Measurements from ENCODE around the gene CACNA1F.

The CACNA1F gene

DNA sequence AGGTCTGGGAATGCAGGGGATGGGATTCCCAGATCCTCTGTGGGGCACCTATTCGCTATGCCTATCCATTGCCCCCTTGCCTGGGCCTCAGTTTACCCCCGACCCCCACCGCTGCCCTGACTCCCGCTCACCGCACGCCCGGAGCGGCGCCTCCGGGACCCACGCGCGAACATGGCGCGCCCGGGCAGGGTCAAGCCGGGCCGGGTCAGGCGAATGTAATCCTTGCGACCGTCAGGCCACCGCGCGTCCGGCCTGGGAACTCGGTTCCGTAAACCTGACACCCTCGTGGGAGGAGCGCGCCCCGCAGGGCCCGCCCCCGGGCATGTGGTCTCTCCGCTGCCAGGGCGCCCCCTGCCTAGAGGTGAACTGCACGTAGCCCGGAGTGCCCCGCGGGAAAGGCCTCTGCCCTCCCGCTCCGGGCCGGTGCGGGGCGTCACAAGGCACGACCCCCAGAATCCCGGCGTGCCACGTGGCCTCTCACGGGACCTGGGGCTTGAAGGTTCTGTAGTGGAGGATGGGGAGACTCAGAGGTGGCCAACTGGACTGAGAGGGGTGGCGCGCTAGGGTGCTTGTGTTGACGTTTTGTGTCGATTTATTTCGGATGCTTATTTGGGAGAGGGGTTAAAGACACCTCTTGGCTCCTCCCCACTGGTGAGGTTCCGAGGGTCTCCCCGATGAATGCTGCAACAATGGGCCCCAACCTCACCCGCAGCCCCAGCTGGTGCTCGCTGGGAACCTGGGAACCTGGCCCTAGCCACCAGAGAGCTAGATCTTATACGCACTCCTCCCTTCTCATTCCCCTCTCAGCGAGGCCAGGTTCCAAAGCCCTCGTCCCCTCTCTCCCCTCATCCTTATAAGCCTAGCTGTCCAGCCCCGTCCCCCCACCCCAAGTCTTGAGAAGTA is 46.8 kb downstream of the CACNA1F start, which contains the start of gene PRICKLE3:
TSS of gene PRICKLE3 (minus strand) at position 249 of the 903 bp plus-strand sequence. CDS start at position 173, 76 bp downstream.
- Histone ChIP-seq H3K4me1 (peaks cover 0 to 18% (median 7%) of the 10 kb centered on the region in 4 donors), H3K9me3 (no peaks in the 10 kb centered on the region), H3K36me3 (peaks cover 0 to 8% (median 6%) of the 10 kb centered on the region in 3 donors), H3K27me3 (no peaks in the 10 kb centered on the region), H3K4me3 (peak within 1 kb of the TSS; percentile 61 to 64), H3K27ac (peak within 1 kb of the TSS; percentile 81 to 90)
- TF ChIP-seq, protein P1, sequence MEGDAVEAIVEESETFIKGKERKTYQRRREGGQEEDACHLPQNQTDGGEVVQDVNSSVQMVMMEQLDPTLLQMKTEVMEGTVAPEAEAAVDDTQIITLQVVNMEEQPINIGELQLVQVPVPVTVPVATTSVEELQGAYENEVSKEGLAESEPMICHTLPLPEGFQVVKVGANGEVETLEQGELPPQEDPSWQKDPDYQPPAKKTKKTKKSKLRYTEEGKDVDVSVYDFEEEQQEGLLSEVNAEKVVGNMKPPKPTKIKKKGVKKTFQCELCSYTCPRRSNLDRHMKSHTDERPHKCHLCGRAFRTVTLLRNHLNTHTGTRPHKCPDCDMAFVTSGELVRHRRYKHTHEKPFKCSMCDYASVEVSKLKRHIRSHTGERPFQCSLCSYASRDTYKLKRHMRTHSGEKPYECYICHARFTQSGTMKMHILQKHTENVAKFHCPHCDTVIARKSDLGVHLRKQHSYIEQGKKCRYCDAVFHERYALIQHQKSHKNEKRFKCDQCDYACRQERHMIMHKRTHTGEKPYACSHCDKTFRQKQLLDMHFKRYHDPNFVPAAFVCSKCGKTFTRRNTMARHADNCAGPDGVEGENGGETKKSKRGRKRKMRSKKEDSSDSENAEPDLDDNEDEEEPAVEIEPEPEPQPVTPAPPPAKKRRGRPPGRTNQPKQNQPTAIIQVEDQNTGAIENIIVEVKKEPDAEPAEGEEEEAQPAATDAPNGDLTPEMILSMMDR (IDR thresholded peaks at IDR 0.05), result no peak
- peak; percentile 82 to 92 for DNase-seq
- intact Hi-C loops (cut with DNase I; ENCODE audit: low total_unique reads), result no loop called here

DNA sequence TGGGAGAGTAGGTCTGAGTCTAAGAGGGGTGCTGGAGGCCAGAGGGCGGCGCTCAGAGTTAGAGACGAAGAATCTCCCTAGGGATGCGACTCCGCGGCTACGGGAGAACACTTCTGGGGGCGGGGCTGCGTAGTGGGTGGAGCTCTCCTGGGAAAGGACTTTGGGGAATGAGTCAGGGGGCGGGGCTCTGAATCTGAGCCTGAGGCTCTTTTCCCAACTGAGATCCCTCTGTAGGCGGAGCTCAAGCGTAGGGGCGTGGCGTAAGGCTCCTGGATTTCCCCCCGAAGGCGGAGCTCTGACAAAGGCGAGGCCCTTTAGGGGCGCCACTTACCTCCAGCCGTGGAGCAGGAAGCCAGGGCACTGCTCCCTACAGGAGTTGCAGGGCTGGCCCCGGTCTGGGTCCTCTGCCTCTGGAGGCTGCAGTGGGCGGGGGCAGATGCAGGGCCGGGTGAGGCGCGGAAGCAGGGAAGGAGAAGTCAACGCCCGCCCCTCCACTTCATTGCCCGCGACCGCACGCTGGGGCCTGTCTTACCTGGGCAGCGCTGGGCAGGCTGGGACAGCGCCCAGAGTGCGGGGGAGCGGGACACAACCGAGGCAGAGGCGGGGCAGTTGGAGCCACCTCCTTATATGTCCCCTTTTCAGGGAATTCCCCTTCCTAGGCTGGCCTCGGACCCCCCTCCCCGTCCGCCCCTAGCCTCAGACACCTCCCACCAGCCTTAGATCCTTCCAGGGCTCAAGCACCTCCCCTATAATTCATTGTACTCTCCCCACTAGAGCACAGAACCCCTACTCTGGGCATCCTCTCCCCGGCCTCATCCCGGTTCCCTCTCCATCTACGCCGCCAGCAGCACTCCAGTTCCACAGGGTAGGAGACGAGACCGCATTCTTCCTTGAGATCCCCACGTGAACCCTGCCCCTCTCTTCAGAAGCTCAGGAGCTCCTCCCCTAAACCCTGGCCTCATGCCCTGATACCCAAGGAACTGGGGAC is 48.6 kb downstream of the CACNA1F start:
- Histone ChIP-seq H3K27ac (peak overlapping the region; percentile 81 to 90), H3K27me3 (no peaks in the 10 kb centered on the region), H3K4me3 (peak overlapping the region; percentile 61 to 64), H3K36me3 (peaks cover 0 to 16% (median 6%) of the 10 kb centered on the region in 3 donors), H3K9me3 (no peaks in the 10 kb centered on the region), H3K4me1 (peaks cover 0 to 18% (median 7%) of the 10 kb centered on the region in 4 donors)
- TF ChIP-seq, protein P1 (IDR thresholded peaks at IDR 0.05), result no peak
- intact Hi-C loops (cut with DNase I; ENCODE audit: low total_unique reads), result no loop called here
- DNase-seq, result peak; percentile 92 to 97

DNA sequence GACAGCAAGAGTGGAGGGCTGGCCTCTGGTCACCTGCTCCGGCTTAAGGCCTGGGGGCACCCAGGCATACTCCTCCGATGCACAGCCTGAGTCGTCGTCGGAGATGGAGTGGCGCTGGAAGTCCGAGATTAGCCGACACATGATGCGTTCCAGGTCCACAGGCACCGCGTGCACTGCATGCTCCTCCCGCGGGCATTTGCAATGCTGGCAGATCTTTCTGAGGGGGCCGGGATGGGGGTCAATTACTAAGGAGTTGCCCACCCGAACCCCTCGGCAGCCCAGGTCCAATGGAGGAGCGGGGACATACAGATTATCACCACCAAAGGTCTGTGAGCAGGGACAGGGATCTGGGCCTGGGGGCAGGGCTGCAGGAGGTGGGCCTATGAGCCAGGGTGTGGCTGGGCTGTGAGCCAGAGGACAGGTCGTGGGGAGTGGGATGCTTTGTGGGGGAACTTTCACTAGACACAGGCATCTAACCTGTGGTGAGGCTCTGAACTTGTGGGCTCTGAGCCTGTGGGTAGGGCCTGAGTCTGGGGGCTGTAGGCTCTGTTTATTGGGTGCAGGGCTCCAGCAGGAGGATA is 49.3 kb downstream of the CACNA1F start:
- Histone ChIP-seq H3K27ac (peak overlapping the region; percentile 81 to 90), H3K9me3 (no peaks in the 10 kb centered on the region), H3K4me1 (peaks cover 0 to 18% (median 7%) of the 10 kb centered on the region in 4 donors), H3K27me3 (no peaks in the 10 kb centered on the region), H3K4me3 (peak overlapping the region; percentile 61 to 64), H3K36me3 (peaks cover 0 to 24% (median 6%) of the 10 kb centered on the region in 3 donors)
- intact Hi-C loops (cut with DNase I; ENCODE audit: low total_unique reads), result no loop called here
- TF ChIP-seq, protein P1 (IDR thresholded peaks at IDR 0.05), result no peak
- no peak for DNase-seq

DNA sequence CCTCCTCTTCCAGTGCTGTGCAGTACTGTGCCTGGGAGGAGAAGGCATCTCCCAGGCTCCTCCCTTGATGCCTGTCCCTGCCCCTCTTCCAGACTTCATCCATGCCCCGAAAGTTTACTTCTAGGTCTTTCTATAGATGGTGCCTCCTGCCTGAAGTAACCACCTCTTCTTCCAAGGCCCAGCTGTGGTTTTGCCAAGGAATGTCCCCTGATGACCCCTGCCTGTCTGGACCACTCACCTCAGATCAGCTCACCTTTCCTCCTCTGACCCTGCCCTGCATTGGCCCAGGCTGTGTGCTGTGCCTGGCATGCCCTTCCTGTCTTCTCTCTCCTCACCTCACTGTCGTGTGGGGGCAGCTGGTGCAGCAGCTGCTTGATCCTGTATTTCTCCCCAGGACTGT is 53.8 kb downstream of the CACNA1F start:
- H3K36me3 ChIP-seq, result peaks cover 0 to 55% (median 28%) of the 10 kb centered on the region in 3 donors
- H3K27ac ChIP-seq, result no peak overlapping the region
- intact Hi-C loops (cut with DNase I; ENCODE audit: low total_unique reads), result no loop called here
- no peaks in the 10 kb centered on the region for H3K9me3 ChIP-seq
- DNase-seq, result no peak
- TF ChIP-seq, protein P1 (IDR thresholded peaks at IDR 0.05), result no peak
- no peaks in the 10 kb centered on the region for H3K27me3 ChIP-seq
- H3K4me3 ChIP-seq, result no peak overlapping the region
- H3K4me1 ChIP-seq, result peaks cover 0 to 10% (median 3%) of the 10 kb centered on the region in 4 donors

DNA sequence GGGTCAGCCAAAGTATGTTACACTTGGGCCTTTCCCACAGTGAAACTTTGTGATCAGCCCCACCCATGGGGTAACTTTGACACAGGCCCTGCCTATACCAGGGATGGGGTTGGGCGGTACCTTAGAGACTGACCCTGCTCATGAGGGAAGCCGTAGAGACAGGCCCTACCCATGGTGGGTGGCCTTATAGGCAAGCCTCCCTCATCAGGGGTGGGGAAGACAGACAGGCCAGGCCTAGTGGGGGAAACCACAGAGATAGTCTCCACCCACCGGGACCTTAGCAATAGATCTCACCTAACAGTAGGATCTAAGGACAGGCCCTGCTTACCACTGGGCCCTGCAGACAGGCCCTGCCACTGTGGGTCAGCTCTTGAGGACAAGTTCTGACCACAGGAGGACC is 54.6 kb downstream of the CACNA1F start:
- H3K36me3 ChIP-seq, result peaks cover 0 to 58% (median 26%) of the 10 kb centered on the region in 3 donors
- peaks cover 0 to 9% (median 3%) of the 10 kb centered on the region in 4 donors for H3K4me1 ChIP-seq
- no peak overlapping the region for H3K4me3 ChIP-seq
- no peak overlapping the region for H3K27ac ChIP-seq
- no peak for DNase-seq
- no peaks in the 10 kb centered on the region for H3K9me3 ChIP-seq
- TF ChIP-seq, protein P1 (IDR thresholded peaks at IDR 0.05), result no peak
- H3K27me3 ChIP-seq, result no peaks in the 10 kb centered on the region
- intact Hi-C loops (cut with DNase I; ENCODE audit: low total_unique reads), result no loop called here
